Transverse colon (tissue), 4 donors: ENCODE results near the gene CTNNBL1.

Source experiments
- POLR2A ChIP-seq: fragments of 450-650 bp; IDR thresholded peaks from one replicate; pipeline ENCODE4 v1.6.1; 2016; ENCODE audit warnings: antibody characterized with exemption, mild to moderate bottlenecking, moderate library complexity
- POLR2AphosphoS5 ChIP-seq, 3 donors: sonication (generic); formaldehyde crosslinking; IDR thresholded peaks; one replicate each; pipeline ENCODE4 v1.6.1; 2016; ENCODE audit warnings: antibody characterized with exemption in 3 of 3
- TF ChIP-seq, protein P1 (sequence below), 5 experiments: fragments of 200-600 bp in 3 of 5; fragments of 450-650 bp in 2 of 5; sonication (generic) in 3 of 5; IDR thresholded peaks; 1 replicate in 2 of 5; 2 replicates in 3 of 5; pipeline ENCODE4 v1.5.1; 2016 to 2017; ENCODE audit warnings: antibody characterized with exemption in 5 of 5, inconsistent platforms in 3 of 5, mild to moderate bottlenecking in 2 of 5, moderate library complexity in 1 of 5

DNA sequence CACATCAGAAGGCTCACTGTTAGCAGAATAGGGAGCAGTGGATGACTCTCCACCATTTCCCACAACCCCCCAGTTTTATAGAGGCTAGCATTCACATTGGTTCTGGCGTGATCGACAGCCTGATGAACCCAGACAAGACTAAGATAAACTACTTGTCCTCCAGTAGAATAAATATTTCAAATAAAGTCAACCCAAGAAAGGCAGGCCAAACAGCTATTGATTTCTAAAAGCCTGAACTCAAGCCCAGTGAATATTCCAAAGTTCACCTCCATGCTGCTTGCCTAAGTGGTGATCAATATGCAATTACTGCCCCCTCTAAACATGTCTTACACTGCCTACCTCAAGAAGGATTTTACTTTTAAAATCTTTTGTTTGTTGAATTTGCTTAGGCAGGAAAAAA, 104.5 kb downstream of the CTNNBL1 start:
- TF ChIP-seq, protein P1, sequence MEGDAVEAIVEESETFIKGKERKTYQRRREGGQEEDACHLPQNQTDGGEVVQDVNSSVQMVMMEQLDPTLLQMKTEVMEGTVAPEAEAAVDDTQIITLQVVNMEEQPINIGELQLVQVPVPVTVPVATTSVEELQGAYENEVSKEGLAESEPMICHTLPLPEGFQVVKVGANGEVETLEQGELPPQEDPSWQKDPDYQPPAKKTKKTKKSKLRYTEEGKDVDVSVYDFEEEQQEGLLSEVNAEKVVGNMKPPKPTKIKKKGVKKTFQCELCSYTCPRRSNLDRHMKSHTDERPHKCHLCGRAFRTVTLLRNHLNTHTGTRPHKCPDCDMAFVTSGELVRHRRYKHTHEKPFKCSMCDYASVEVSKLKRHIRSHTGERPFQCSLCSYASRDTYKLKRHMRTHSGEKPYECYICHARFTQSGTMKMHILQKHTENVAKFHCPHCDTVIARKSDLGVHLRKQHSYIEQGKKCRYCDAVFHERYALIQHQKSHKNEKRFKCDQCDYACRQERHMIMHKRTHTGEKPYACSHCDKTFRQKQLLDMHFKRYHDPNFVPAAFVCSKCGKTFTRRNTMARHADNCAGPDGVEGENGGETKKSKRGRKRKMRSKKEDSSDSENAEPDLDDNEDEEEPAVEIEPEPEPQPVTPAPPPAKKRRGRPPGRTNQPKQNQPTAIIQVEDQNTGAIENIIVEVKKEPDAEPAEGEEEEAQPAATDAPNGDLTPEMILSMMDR (IDR thresholded peaks at IDR 0.05), result no peak
- TF ChIP-seq POLR2A, result no peak
- no peak for TF ChIP-seq POLR2AphosphoS5 (IDR thresholded peaks at IDR 0.05)
